Panc1 (cell line): ENCODE measurements around the gene ATP13A4.

Experiments used
- CTCF ChIP-seq: fragments of 450-650 bp; IDR thresholded peaks from 2 replicates; pipeline ENCODE4 v1.5.1; 2017; ENCODE audit warnings: mild to moderate bottlenecking
- POLR2AphosphoS5 ChIP-seq: IDR thresholded peaks from 2 replicates; pipeline ENCODE4 v1.6.1; 2012; ENCODE audit warnings: mild to moderate bottlenecking, low read depth, low read length, moderate library complexity
- SIN3A ChIP-seq: IDR thresholded peaks from 2 replicates; pipeline ENCODE4 v1.6.1; 2012; ENCODE audit warnings: low read depth, mild to moderate bottlenecking, low read length, moderate library complexity, borderline replicate concordance; ENCODE audit not compliant: insufficient read depth
- TF ChIP-seq, protein P1 (sequence below), 2 experiments: IDR thresholded peaks; 2 replicates each; pipeline ENCODE4 v1.6.1; 2011 to 2012; ENCODE audit warnings: low read depth in 2 of 2, control low read depth in 1 of 2, low read length in 1 of 2, mild to moderate bottlenecking in 1 of 2, moderate library complexity in 1 of 2; ENCODE audit not compliant: insufficient read depth in 1 of 2

GRCh38 chr3:193572426-193572908 lies 17.8 kb upstream of the ATP13A4 start:
- TF ChIP-seq CTCF (peak; percentile 91), POLR2AphosphoS5 (no peak), SIN3A (no peak)
- TF ChIP-seq, protein P1, sequence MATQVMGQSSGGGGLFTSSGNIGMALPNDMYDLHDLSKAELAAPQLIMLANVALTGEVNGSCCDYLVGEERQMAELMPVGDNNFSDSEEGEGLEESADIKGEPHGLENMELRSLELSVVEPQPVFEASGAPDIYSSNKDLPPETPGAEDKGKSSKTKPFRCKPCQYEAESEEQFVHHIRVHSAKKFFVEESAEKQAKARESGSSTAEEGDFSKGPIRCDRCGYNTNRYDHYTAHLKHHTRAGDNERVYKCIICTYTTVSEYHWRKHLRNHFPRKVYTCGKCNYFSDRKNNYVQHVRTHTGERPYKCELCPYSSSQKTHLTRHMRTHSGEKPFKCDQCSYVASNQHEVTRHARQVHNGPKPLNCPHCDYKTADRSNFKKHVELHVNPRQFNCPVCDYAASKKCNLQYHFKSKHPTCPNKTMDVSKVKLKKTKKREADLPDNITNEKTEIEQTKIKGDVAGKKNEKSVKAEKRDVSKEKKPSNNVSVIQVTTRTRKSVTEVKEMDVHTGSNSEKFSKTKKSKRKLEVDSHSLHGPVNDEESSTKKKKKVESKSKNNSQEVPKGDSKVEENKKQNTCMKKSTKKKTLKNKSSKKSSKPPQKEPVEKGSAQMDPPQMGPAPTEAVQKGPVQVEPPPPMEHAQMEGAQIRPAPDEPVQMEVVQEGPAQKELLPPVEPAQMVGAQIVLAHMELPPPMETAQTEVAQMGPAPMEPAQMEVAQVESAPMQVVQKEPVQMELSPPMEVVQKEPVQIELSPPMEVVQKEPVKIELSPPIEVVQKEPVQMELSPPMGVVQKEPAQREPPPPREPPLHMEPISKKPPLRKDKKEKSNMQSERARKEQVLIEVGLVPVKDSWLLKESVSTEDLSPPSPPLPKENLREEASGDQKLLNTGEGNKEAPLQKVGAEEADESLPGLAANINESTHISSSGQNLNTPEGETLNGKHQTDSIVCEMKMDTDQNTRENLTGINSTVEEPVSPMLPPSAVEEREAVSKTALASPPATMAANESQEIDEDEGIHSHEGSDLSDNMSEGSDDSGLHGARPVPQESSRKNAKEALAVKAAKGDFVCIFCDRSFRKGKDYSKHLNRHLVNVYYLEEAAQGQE (IDR thresholded peaks at IDR 0.05; ENCODE audit: insufficient read depth in 1 of 2, low read depth in 2 of 2, low read length in 1 of 2), result no peak
